Measurements from ENCODE around the gene DNAJB13. TPM values are rescaled to one million over a fixed set of nuclear protein-coding genes. Genes with fewer than 3 reads are reported as not detected.

The DNAJB13 gene
- total and polyA plus RNA-seq, 10 of the 15 experiments (the other 5 are each of a cell fraction or from before 2014, with no cell fraction given) = 0.07 to 0.76 (median 0.15) TPM; not detected in 7

GRCh38 chr11:74004759-74005615, 54.2 kb downstream of the DNAJB13 start (continued):
- no peak for TF ChIP-seq ATF3 (IDR thresholded peaks at IDR 0.05; ENCODE audit: borderline replicate concordance, extremely low read depth, low read depth, low read length)
- TF ChIP-seq ZNF384 (IDR thresholded peaks at IDR 0.05; ENCODE audit: borderline replicate concordance, low read depth, low read length) = no peak

GRCh38 chr11:74005721-74006517, 55.1 kb downstream of the DNAJB13 start:
- no peak overlapping the region for H3K9ac ChIP-seq (ENCODE audit: control insufficient read depth, insufficient read depth, low read length)
- H3K27me3 ChIP-seq (replicated peaks in 1 of 2; ENCODE audit: control insufficient read depth in 2 of 2, insufficient read depth in 2 of 2, low read length in 1 of 2) = no peaks in the 10 kb centered on the region
- WGBS (ENCODE audit: insufficient coverage, insufficient replicate concordance, low lambda C conversion rate, missing lambda C conversion rate) = 93% methylated on average over 29 of the region's 29 CpGs
- H3K9me3 ChIP-seq (replicated peaks; ENCODE audit: control insufficient read depth, insufficient read depth, low read length) = no peaks in the 10 kb centered on the region
- H4K20me1 ChIP-seq (ENCODE audit: control insufficient read depth, insufficient read depth) = no peaks in the 10 kb centered on the region
- RAD21 ChIA-PET (ENCODE audit: unreplicated experiment) = interaction anchor here (2.5 to 2.6 kb wide), 2 partner anchors 11 to 25 kb away, joined by 7 to 12 read pairs; partner anchors contain the start of gene UCP2
- CTCF ChIA-PET = interaction anchor here (0.9 to 2.4 kb wide), 2 partner anchors 11 to 14 kb away, joined by 3 to 11 read pairs; no protein-coding TSS in a partner anchor
- no TSS peak for BruUV-seq (replicated peaks)
- H3K27ac ChIP-seq (ENCODE audit: control insufficient read depth, insufficient read depth) = no peak overlapping the region
- no peak overlapping the region for H3K4me2 ChIP-seq (ENCODE audit: control insufficient read depth, insufficient read depth)
- no peak for DNase-seq (ENCODE audit: low read depth, low spot score)
- in situ Hi-C loops (cut with MboI) (no loop called here), intact Hi-C loops (cut with micrococcal nuclease; ENCODE audit: unreplicated experiment) (no loop called here)
- SMC1A ChIA-PET (ENCODE audit: uncharacterized antibody, unreplicated experiment) = interaction anchor here (1.9 kb wide), 1 partner anchor 25 kb away, joined by 13 read pairs; no protein-coding TSS in a partner anchor
- no peaks in the 10 kb centered on the region for H3K79me2 ChIP-seq (ENCODE audit: control insufficient read depth, insufficient read depth, low read length)
- no peak for FAIRE-seq
- POLR2A ChIA-PET = no interaction called here
- H3K36me3 ChIP-seq (ENCODE audit: control insufficient read depth in 2 of 2, insufficient read depth in 2 of 2, low read length in 1 of 2) = no peaks in the 10 kb centered on the region; a peak in 1 of 4 replicates
- no peak for ATAC-seq
- peaks cover 10% of the 10 kb centered on the region for H3K4me1 ChIP-seq (ENCODE audit: control insufficient read depth, insufficient read depth, low read length)
- no peak overlapping the region for H3K4me3 ChIP-seq
- no peak overlapping the region for H2AFZ ChIP-seq (ENCODE audit: control insufficient read depth, low read depth, low read length)
- TF ChIP-seq LARP7 (IDR thresholded peaks at IDR 0.05) (no peak), ZNF24 (IDR thresholded peaks at IDR 0.05) (no peak), REST (IDR thresholded peaks at IDR 0.05; ENCODE audit: low read depth, low read length) (no peak), IRF5 (IDR thresholded peaks at IDR 0.05; ENCODE audit: borderline replicate concordance) (no peak), MEF2A (IDR thresholded peaks at IDR 0.05; ENCODE audit: insufficient read depth, low read depth, low read length) (no peak), FOXK2 (IDR thresholded peaks at IDR 0.05) (no peak), TCF7 (IDR thresholded peaks at IDR 0.05; ENCODE audit: borderline replicate concordance) (no peak), BCL3 (IDR thresholded peaks at IDR 0.05; ENCODE audit: borderline replicate concordance, insufficient read depth, low read depth, low read length, poor library complexity, severe bottlenecking) (no peak), SUPT20H (IDR thresholded peaks at IDR 0.05; ENCODE audit: borderline replicate concordance, control insufficient read depth, low read depth, low read length) (no peak), MYC (IDR thresholded peaks at IDR 0.05; ENCODE audit: insufficient read depth, insufficient read length, insufficient replicate concordance, low read length, severe bottlenecking) (no peak)

All from GM12878 (cell line).